COLO668 (cell line): ENCODE results near the gene SDK1.
A peak's percentile ranks its signal among the peaks of the same experiment; 100 is the strongest.

ENCODE experiments used
- DNase-seq: peaks from one replicate; lab custom pipeline; 2025; ENCODE audit not compliant: unreplicated experiment; lab: John Stamatoyannopoulos, UW

The SDK1 gene

GRCh38 chr7:4139656-4140625 lies 838.9 kb downstream of the SDK1 start:
- no peak for DNase-seq

- DNase-seq = no peak
Observed at GRCh38 chr7:4140933-4141332, 839.9 kb downstream of the SDK1 start.

GRCh38 chr7:4143006-4143405 lies 842.0 kb downstream of the SDK1 start:
- no peak for DNase-seq

GRCh38 chr7:4143511-4144171 lies 842.6 kb downstream of the SDK1 start:
- no peak for DNase-seq

- no peak for DNase-seq
Observed at GRCh38 chr7:4144172-4144701, 843.2 kb downstream of the SDK1 start.

GRCh38 chr7:4144811-4145510 lies 843.9 kb downstream of the SDK1 start:
- no peak for DNase-seq

GRCh38 chr7:4145576-4145975 lies 844.5 kb downstream of the SDK1 start:
- DNase-seq = no peak

GRCh38 chr7:4147926-4148620 lies 847.0 kb downstream of the SDK1 start:
- DNase-seq = peak; percentile 61

GRCh38 chr7:4149236-4149635 lies 848.2 kb downstream of the SDK1 start:
- DNase-seq = no peak

- DNase-seq = no peak
Observed at GRCh38 chr7:4149645-4150044, 848.6 kb downstream of the SDK1 start.

GRCh38 chr7:4150731-4151130 lies 849.7 kb downstream of the SDK1 start:
- DNase-seq = no peak

- DNase-seq = no peak
Observed at GRCh38 chr7:4151524-4151923, 850.5 kb downstream of the SDK1 start.

GRCh38 chr7:4151926-4152549 lies 851.0 kb downstream of the SDK1 start:
- peak; percentile 22 for DNase-seq

- DNase-seq = no peak
Observed at GRCh38 chr7:4154882-4155535, 854.0 kb downstream of the SDK1 start.

- no peak for DNase-seq
Observed at GRCh38 chr7:4156190-4156589, 855.1 kb downstream of the SDK1 start.

GRCh38 chr7:4157651-4158050 lies 856.6 kb downstream of the SDK1 start:
- DNase-seq = no peak

GRCh38 chr7:4158441-4159153 lies 857.5 kb downstream of the SDK1 start:
- no peak for DNase-seq

GRCh38 chr7:4159154-4159501 lies 858.1 kb downstream of the SDK1 start:
- DNase-seq = no peak
